OCI-LY1 (cell line): ENCODE measurements around the gene MCF2L2.

Experiments
- H2AFZ ChIP-seq: fragments of 200-600 bp; sonication (generic), shearing (Covaris generic); 2 replicates; pipeline ENCODE4 v1.6.0; 2014; ENCODE audit warnings: antibody characterized with exemption, mild to moderate bottlenecking, low read length
- H3F3A ChIP-seq: fragments of 200-600 bp; sonication (generic), shearing (Covaris generic); 2 replicates; pipeline ENCODE4 v1.6.0; 2014; ENCODE audit warnings: mild to moderate bottlenecking, antibody characterized with exemption, low read length, moderate library complexity; ENCODE audit not compliant: insufficient read depth
- H3K27ac ChIP-seq: fragments of 200-600 bp; sonication (generic); 2 replicates; pipeline ENCODE4 v1.5.1; 2014; ENCODE audit warnings: low read length, mixed run types, mild to moderate bottlenecking, low read depth; ENCODE audit not compliant: poor library complexity, severe bottlenecking
- H3K27me3 ChIP-seq: fragments of 200-600 bp; sonication (generic); 2 replicates; pipeline ENCODE4 v1.6.0; 2014; ENCODE audit warnings: antibody characterized with exemption, mild to moderate bottlenecking, low read length, moderate library complexity; ENCODE audit not compliant: insufficient read depth
- H3K36me3 ChIP-seq: fragments of 200-600 bp; sonication (generic); 2 replicates; pipeline ENCODE4 v1.6.1; 2014; ENCODE audit warnings: mild to moderate bottlenecking, antibody characterized with exemption, low read length, moderate library complexity, mixed read lengths; ENCODE audit not compliant: insufficient read depth
- H3K4me1 ChIP-seq: fragments of 200-600 bp; sonication (generic); 2 replicates; pipeline ENCODE4 v1.5.1; 2014; ENCODE audit warnings: mild to moderate bottlenecking, low read length, moderate library complexity; ENCODE audit not compliant: insufficient read depth, severe bottlenecking
- H3K4me2 ChIP-seq: fragments of 200-600 bp; sonication (generic), shearing (Covaris generic); 2 replicates; pipeline ENCODE4 v1.6.1; 2014; ENCODE audit warnings: low read length
- H3K4me3 ChIP-seq: fragments of 200-600 bp; sonication (generic); 2 replicates; pipeline ENCODE4 v1.5.1; 2014; ENCODE audit warnings: low read length, low read depth, mild to moderate bottlenecking, mixed read lengths; ENCODE audit not compliant: poor library complexity, severe bottlenecking
- H3K79me2 ChIP-seq: fragments of 200-600 bp; shearing (Covaris generic); 2 replicates; pipeline ENCODE4 v1.6.1; 2016; ENCODE audit warnings: mixed run types, low read length, mixed read lengths; ENCODE audit not compliant: insufficient read depth
- H3K9ac ChIP-seq: fragments of 200-600 bp; sonication (generic), shearing (Covaris generic); 2 replicates; pipeline ENCODE4 v1.6.1; 2014; ENCODE audit warnings: mild to moderate bottlenecking, low read length, mixed read lengths
- H3K9me2 ChIP-seq: fragments of 200-600 bp; sonication (generic), shearing (Covaris generic); 2 replicates; pipeline ENCODE4 v1.6.1; 2014; ENCODE audit warnings: low read depth, mild to moderate bottlenecking, low read length, mixed read lengths
- H3K9me3 ChIP-seq: fragments of 200-600 bp; shearing (Covaris generic); 2 replicates; pipeline ENCODE4 v1.6.1; 2014; ENCODE audit warnings: low read length, mixed read lengths
- H4K20me1 ChIP-seq: fragments of 200-600 bp; sonication (generic), shearing (Covaris generic); 2 replicates; pipeline ENCODE4 v1.6.0; 2016; ENCODE audit warnings: mild to moderate bottlenecking, low read length; ENCODE audit not compliant: insufficient read depth
- CTCF ChIP-seq: fragments of 200-600 bp; sonication (generic), shearing (Covaris generic); IDR thresholded peaks from 2 replicates; pipeline ENCODE4 v1.5.1; 2017; ENCODE audit warnings: mild to moderate bottlenecking, antibody characterized with exemption, low read length, moderate library complexity, mixed read lengths
- EZH2 ChIP-seq: fragments of 200-600 bp; sonication (generic), shearing (Covaris generic); IDR thresholded peaks from 2 replicates; pipeline ENCODE4 v1.8.0; 2017; ENCODE audit warnings: borderline replicate concordance, mixed run types, mild to moderate bottlenecking, antibody characterized with exemption, low read length, moderate library complexity, mixed read lengths

The MCF2L2 gene

GRCh38 chr3:183356920-183357319 lies 71.5 kb downstream of the MCF2L2 start:
- Histone ChIP-seq H3K4me1 (no peaks in the 10 kb centered on the region), H3K27ac (no peak overlapping the region), H3K9me2 (no peaks in the 10 kb centered on the region), H3F3A (no peaks in the 10 kb centered on the region), H3K9me3 (0 out of 2 replicates have a peak, but pooled peaks cover 4% of the 10 kb centered on the region), H3K4me3 (no peak overlapping the region), H3K79me2 (no peaks in the 10 kb centered on the region), H3K27me3 (peaks cover 4% of the 10 kb centered on the region; the same call in 1 of the 2 replicates), H4K20me1 (no peaks in the 10 kb centered on the region), H3K36me3 (no peaks in the 10 kb centered on the region), H3K9ac (no peak overlapping the region), H2AFZ (no peak overlapping the region), H3K4me2 (no peak overlapping the region)
- TF ChIP-seq EZH2 (no peak), CTCF (no peak)

- 0 out of 2 replicates have a peak, but pooled peaks cover 4% of the 10 kb centered on the region for H3K9me3 ChIP-seq
- H3K79me2 ChIP-seq: no peaks in the 10 kb centered on the region
- no peak overlapping the region for H3K27ac ChIP-seq
- no peaks in the 10 kb centered on the region for H3F3A ChIP-seq
- H3K27me3 ChIP-seq: peaks cover 4% of the 10 kb centered on the region; the same call in 1 of the 2 replicates
- no peaks in the 10 kb centered on the region for H3K9me2 ChIP-seq
- TF ChIP-seq EZH2: no peak
- no peak for TF ChIP-seq CTCF
- H3K4me3 ChIP-seq: no peak overlapping the region
- H4K20me1 ChIP-seq: no peaks in the 10 kb centered on the region
- no peak overlapping the region for H2AFZ ChIP-seq
- H3K36me3 ChIP-seq: no peaks in the 10 kb centered on the region
- no peak overlapping the region for H3K4me2 ChIP-seq
- no peak overlapping the region for H3K9ac ChIP-seq
- H3K4me1 ChIP-seq: no peaks in the 10 kb centered on the region
These were observed 73.5 kb downstream of the MCF2L2 start for GRCh38 chr3:183354874-183355273.

GRCh38 chr3:183354325-183354831 lies 74.0 kb downstream of the MCF2L2 start:
- Histone ChIP-seq H3K4me1 (no peaks in the 10 kb centered on the region), H3K9me2 (no peaks in the 10 kb centered on the region), H3K79me2 (no peaks in the 10 kb centered on the region), H3K36me3 (no peaks in the 10 kb centered on the region), H3F3A (no peaks in the 10 kb centered on the region), H3K27me3 (peaks cover 4% of the 10 kb centered on the region; the same call in 1 of the 2 replicates), H3K9ac (no peak overlapping the region), H2AFZ (no peak overlapping the region), H3K4me3 (no peak overlapping the region), H3K27ac (no peak overlapping the region), H3K4me2 (no peak overlapping the region), H4K20me1 (no peaks in the 10 kb centered on the region), H3K9me3 (0 out of 2 replicates have a peak, but pooled peaks cover 4% of the 10 kb centered on the region)
- no peak for TF ChIP-seq CTCF
- no peak for TF ChIP-seq EZH2
